Astrocyte of the hippocampus (primary cell): ENCODE measurements around the gene STK4.

ENCODE experiments used
- DNase-seq: peaks from one replicate; pipeline ENCODE4 v3.0.0; 2011; ENCODE audit warnings: low read depth, low spot score

The STK4 gene

DNA sequence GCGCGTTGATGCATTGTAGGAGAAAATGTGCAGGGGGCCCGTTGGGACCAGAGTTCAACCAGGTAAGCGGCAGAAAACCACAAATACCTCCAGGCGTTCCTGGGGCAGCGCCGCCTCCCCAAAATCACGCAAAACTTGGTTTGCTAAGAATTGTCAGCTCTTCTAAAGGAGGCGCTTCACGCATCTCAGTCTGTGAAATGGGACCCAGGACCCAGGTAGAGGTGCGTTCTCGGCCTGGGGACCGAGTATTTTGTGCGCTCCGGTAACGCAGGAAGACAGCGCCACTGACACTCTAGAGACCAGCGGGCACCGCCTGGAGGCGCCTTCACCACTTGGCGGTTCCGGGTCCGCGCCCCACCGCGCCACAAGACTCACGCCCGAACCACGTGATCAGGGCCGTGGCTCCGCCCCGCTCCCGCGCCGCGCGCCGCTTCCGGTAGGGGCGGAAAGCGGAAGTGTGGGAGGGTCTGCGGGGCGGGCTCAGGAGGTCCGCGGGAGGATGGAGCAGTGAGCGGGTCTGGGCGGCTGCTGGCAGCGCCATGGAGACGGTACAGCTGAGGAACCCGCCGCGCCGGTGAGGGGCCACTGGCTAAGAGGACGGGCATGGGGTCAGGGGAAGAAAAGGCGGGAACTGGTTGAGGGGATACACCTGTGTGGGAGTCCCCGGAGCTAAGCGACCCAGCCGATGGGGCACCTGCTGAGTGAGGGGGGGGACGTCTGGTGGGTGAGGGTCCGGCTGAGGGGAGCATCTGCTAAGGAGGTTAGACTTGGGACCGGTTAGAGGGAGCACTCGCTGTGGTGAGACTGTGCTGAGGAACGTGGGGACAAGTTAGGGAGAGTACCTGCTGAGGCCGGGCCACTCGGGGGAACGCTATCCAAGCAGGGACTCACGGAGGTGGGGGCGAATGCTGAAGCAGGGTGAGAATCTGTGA lies at the start of gene STK4:
STK4 (plus strand) TSS at position 483 of the 932 bp plus-strand sequence; CDS start at position 540, 57 bp downstream.
- DNase-seq = peak; percentile 97

GRCh38 chr20:44916586-44916985 lies 49.7 kb upstream of the STK4 start:
- no peak for DNase-seq

GRCh38 chr20:44917399-44917798 lies 48.9 kb upstream of the STK4 start:
- no peak for DNase-seq

GRCh38 chr20:44918342-44918741 lies 48.0 kb upstream of the STK4 start:
- DNase-seq = no peak

DNA sequence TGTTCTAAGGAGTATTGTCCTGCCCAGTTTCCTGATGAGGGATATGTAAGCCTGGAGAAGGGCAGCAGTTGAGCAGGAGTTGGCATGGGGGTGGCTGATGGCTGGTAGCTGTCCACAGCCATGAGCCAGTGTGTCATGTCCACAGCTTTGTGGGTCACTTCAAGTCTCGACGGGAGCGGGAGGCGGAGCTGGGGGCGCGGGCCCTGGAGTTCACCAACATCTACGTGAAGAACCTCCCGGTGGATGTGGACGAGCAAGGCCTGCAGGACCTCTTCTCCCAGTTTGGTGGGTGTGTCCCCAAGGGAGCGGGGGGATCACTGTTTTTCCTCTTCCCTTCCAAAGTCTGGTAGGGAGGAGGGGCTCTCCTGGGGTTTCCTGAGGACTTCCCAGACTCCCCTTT lies 47.6 kb upstream of the STK4 start:
- DNase-seq = no peak

GRCh38 chr20:44921447-44921846 lies 44.9 kb upstream of the STK4 start:
- no peak for DNase-seq

DNA sequence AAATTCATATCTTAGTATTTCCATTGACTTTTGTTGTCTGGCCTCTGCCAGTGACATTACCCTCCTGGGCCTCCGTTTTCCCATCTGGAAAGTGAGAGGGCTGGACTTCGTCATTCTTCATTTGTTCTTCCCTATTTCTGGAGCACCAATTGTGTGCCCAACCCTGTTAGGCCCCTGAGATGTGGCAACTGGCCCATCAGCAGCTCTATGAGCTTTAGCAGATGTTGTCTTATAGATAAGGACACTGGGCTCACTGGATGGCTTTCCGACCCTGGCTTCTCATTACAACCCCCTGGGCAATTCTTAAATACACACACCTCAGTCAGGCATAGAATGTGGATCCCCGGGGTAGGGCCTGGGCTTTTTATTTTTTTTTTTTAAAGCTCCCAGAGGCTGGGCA lies 41.8 kb upstream of the STK4 start:
- no peak for DNase-seq

- no peak for DNase-seq
Measured at GRCh38 chr20:44928595-44928994, 37.7 kb upstream of the STK4 start.

DNA sequence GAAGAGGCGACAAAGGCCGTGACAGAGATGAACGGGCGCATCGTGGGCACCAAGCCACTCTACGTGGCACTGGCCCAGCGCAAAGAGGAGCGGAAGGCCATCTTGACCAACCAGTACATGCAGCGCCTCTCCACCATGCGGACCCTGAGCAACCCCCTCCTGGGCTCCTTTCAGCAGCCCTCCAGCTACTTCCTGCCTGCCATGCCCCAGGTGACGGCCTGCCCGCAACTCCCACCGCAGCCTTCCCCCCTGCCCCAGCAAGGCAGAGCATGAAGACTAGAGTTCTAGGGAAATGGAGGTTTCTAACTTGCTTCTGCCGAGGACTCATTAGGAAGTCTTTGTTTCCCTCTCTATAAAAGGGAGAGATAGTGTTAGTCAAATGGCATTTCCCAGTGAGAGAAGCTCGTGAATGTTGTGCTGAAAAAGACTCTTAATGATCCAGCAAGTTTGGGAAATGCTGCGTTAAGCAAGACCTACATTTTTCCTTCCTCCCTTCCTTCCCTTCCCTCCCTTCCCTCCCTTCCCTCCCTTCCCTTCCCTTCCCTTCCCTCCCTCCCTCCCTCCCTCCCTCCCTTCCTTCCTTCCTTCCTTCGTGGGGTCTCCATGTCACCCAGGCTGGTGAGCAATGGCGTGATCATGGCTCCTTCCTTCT lies 35.7 kb upstream of the STK4 start:
- DNase-seq = no peak

DNA sequence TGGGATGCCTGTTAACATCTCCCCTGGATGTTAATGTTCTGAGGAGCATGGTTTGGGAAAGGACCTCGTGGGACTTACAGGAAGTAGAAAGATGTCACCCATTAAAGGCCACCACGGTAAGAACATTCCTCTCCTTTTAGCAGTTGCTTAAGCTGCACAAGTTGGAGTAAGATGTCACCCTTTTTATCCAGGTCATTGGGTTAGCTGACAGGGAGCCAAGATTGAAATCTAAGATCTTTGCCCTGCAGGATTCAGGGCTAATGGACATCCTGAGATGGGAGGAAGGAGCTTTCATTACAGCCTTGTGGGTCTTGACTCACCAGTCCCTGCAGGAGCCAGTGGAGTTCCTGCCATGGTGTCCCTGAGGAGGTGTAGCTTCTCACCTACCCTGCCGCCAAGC lies 34.4 kb upstream of the STK4 start:
- no peak for DNase-seq

- DNase-seq = no peak
Measured at GRCh38 chr20:44932916-44933315, 33.4 kb upstream of the STK4 start.

- DNase-seq = no peak
Measured at GRCh38 chr20:44936510-44936909, 29.8 kb upstream of the STK4 start.

DNA sequence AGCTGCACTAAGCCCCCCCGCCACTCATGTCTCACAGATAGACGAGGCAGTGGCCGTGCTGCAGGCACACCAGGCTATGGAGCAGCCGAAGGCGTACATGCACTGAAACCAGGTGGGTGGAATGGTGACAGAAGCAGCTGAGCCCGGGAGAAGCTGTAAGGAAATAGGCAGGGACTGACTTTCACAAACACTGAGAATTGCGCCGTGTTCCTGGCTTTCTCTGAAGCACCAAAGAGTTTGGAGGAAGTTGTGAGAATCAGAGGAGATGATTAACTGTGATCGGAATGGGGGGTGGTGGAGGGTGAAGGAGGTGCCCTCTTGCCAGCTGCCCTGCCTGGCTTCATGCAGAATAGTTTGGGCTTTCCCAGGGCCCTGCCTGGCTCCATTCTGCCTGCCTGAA lies 27.7 kb upstream of the STK4 start:
- DNase-seq = no peak

DNA sequence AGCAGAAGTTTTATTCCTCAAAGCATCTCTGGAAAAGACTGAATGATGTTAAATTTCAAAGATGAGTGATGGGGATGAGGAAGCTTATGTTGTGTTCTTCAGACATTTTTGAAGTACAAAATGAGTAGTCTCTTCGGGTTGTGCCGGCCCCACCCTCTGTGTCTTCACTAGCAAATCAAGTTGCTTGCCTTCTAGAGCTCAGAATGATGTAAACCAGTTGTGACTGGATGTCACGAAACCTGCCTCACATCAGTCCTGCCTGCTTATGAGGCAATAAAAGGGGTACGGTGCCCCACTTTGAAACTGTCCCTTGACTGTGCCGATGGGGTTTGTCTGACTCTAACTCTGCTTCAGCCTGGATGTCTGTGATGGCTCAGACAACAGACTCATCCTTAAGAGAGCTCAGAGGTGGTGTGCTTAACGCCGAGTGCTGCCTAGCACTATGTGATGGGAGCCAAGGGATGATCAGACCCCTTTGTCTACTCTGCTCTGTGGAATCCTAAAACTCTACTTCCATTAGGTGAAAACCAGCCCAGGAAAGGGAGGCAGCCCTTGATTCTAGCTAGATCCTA lies 25.1 kb upstream of the STK4 start:
- DNase-seq = no peak

DNA sequence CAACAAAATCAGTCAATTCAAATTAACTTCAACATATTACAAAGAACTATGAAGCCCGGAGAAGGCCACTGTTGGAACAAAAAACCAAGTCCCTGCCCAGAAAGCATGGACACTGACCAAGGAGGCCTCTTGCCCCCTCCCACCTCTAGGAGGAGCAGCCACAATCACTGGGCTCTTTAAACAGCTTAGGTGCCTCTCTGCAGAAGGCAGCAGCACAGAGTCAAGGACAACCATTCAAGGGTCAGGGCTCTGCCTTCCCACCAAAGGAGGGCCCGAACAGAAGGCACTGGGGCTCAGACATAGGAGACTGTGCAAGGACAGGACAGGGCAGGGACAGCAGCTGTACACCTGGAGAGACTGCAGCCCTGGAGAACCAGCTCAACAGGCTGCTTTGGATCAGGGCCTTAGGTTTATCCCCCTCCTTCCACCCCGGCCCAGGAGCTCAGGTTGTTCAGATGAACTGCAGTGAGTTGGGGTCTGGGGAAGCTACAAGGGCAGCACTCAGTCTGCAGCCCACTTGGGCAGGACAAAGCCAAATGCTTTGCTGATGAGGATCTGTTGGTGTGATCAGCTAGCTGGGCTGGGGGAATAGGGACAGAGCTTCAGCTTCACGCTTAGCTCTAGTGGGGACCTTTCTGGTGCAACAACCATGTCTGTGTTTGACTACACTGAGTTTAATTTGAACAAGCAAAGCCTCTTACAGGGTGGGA lies 23.9 kb upstream of the STK4 start:
- DNase-seq = no peak

- DNase-seq = no peak
Measured at GRCh38 chr20:44943828-44944227, 22.5 kb upstream of the STK4 start.

- no peak for DNase-seq
Measured at GRCh38 chr20:44945261-44945660, 21.1 kb upstream of the STK4 start.

- DNase-seq = no peak
Measured at GRCh38 chr20:44946271-44946852, 19.9 kb upstream of the STK4 start.

DNA sequence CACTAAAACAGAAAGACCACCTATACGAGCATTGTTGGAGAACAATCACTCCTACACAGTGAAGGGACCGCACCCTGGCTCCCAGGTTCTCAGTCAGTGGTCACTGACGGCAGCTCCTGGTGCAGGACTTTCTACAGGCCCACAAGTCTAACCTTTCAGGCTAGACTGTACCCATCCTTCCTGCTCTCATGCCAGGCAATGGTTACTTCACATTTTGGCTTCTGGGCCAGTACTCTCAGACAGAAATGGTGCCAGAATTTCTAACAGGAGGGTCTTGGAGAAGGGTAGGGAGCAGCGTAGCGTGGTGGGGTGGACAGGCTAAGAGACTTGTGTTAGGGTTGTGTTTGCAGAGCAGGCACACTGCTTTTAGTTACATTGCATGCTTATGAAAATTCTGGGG lies 18.2 kb upstream of the STK4 start:
- no peak for DNase-seq

DNA sequence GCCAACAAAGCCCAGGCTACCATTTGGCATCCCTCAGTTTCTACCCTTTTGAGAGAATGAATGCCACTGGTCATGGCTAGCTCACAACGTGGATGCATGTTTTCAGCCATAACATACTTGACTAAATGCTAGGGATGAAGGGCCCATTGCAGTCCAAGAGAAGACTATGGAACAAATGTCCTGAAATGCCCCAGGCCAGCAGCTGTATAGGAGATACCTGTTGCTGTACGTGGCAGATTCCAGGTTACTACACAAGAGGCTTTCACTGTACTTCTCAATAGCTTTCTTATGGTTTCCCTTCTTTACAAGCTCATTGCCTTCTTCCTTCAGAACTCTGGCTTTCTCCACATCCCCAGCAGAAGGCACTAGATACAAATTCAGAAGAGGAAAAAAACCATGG lies 17.8 kb upstream of the STK4 start:
- DNase-seq = no peak

DNA sequence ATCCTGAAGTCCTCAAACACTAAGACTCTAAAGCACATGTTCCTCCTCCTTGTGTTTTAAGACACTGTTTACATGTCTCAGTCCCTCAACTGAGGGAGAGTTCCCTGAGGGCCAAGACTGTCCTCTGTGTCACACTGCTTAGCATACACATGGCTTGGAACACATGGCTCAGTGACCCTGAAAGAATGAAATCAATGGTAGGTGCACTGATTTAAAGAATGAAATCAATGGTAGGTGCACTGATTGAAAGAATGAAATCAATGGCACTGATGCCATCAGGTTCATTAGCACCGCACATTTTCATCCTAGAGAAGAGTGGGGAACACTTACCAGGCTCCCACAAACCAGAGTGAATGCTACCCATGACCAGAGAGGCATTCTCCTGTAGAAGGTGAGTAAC lies 15.9 kb upstream of the STK4 start:
- no peak for DNase-seq

- DNase-seq = no peak
Measured at GRCh38 chr20:44952731-44953130, 13.6 kb upstream of the STK4 start.
